ENCODE measurements around the gene IGLL5.

IGLL5 gene

GRCh38 chr22:22929381-22930221, 42.0 kb downstream of the IGLL5 start:
- DNase-seq = no peak

- no peak for DNase-seq
Measured at GRCh38 chr22:22930222-22930497, 42.5 kb downstream of the IGLL5 start.

GRCh38 chr22:22930571-22931556, 43.2 kb downstream of the IGLL5 start:
- no peak for DNase-seq

- DNase-seq = no peak
Measured at GRCh38 chr22:22931557-22932270, 44.1 kb downstream of the IGLL5 start.

GRCh38 chr22:22932512-22932941, 44.9 kb downstream of the IGLL5 start:
- DNase-seq = no peak

- DNase-seq = no peak
Measured at GRCh38 chr22:22933100-22933806, 45.6 kb downstream of the IGLL5 start.

GRCh38 chr22:22933807-22934542, 46.4 kb downstream of the IGLL5 start:
- DNase-seq = no peak

- DNase-seq = no peak
Measured at GRCh38 chr22:22934543-22935055, 47.0 kb downstream of the IGLL5 start.

GRCh38 chr22:22935056-22935545, 47.5 kb downstream of the IGLL5 start:
- DNase-seq = no peak

- DNase-seq = no peak
Measured at GRCh38 chr22:22935546-22936157, 48.0 kb downstream of the IGLL5 start.

GRCh38 chr22:22936180-22936914, 48.7 kb downstream of the IGLL5 start:
- no peak for DNase-seq

- DNase-seq = no peak
Measured at GRCh38 chr22:22936915-22937656, 49.5 kb downstream of the IGLL5 start.

- DNase-seq = no peak
Measured at GRCh38 chr22:22937894-22938480, 50.4 kb downstream of the IGLL5 start.

- no peak for DNase-seq
Measured at GRCh38 chr22:22938672-22939587, 51.3 kb downstream of the IGLL5 start.

GRCh38 chr22:22939588-22940368, 52.2 kb downstream of the IGLL5 start:
- no peak for DNase-seq

- DNase-seq = no peak
Measured at GRCh38 chr22:22940961-22941605, 53.5 kb downstream of the IGLL5 start.

Measured in stimulated activated CD4-positive, alpha-beta T cell treated with anti-CD3 and anti-CD28 coated beads, Interleukin-2, amount 100 ng/mL, for 48 hours (primary cell).